Fibroblast of the aortic adventitia (primary cell): Measurements from ENCODE around the gene LRRTM3. TPM values are rescaled to one million over a fixed set of nuclear protein-coding genes. Genes with fewer than 3 reads are reported as not detected.

Source experiments
- DNase-seq: peaks from one replicate; pipeline ENCODE4 v3.0.0-alpha.2; 2010; ENCODE audit warnings: low read depth
- H3K4me3 ChIP-seq: 2 replicates; pipeline ENCODE4 v1.5.1; 2011; ENCODE audit warnings: low read depth, mild to moderate bottlenecking, control low read depth, low read length, moderate library complexity
- total RNA-seq: library from RNA; depleted of rRNA; stranded (reverse); fragments of >200 nt; gene quantifications from 2 replicates; pipeline ENCODE4 v1.2.3, GENCODE V29; 2012; ENCODE audit warnings: low replicate concordance
- TF ChIP-seq, protein P1 (sequence below): IDR thresholded peaks from 2 replicates; pipeline ENCODE4 v1.5.1; 2011; ENCODE audit warnings: mild to moderate bottlenecking, low read length, control low read depth, inconsistent platforms; ENCODE audit not compliant: insufficient read depth

LRRTM3 gene
- total RNA-seq, 1 donor = under 0.01 TPM

DNA sequence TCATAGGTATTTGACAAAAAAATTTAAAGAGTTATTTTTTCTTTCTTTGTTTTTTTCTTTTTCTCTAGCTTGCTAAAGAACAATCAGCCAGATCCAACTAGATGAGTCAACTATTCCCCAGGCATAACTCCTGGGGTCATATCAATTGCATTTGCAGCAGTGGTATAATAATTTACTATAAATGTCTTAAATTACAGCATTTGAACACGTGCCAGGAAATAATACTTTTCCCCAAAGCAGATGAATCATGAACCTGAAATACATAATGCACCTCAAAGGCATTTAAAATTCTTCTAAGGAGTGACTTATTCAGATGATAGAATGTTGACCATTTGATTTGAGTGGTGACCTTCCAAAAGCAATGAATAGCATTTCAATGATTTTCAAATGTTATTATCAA, 190.1 kb downstream of the LRRTM3 start:
- TF ChIP-seq, protein P1, sequence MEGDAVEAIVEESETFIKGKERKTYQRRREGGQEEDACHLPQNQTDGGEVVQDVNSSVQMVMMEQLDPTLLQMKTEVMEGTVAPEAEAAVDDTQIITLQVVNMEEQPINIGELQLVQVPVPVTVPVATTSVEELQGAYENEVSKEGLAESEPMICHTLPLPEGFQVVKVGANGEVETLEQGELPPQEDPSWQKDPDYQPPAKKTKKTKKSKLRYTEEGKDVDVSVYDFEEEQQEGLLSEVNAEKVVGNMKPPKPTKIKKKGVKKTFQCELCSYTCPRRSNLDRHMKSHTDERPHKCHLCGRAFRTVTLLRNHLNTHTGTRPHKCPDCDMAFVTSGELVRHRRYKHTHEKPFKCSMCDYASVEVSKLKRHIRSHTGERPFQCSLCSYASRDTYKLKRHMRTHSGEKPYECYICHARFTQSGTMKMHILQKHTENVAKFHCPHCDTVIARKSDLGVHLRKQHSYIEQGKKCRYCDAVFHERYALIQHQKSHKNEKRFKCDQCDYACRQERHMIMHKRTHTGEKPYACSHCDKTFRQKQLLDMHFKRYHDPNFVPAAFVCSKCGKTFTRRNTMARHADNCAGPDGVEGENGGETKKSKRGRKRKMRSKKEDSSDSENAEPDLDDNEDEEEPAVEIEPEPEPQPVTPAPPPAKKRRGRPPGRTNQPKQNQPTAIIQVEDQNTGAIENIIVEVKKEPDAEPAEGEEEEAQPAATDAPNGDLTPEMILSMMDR = no peak
- no peak for DNase-seq

GRCh38 chr10:67119651-67120050, 193.8 kb downstream of the LRRTM3 start:
- H3K4me3 ChIP-seq = no peak overlapping the region
- TF ChIP-seq, protein P1 = no peak
- DNase-seq = no peak

More for the DNA sequence above, 190.1 kb downstream of the LRRTM3 start:
- no peak overlapping the region for H3K4me3 ChIP-seq

DNA sequence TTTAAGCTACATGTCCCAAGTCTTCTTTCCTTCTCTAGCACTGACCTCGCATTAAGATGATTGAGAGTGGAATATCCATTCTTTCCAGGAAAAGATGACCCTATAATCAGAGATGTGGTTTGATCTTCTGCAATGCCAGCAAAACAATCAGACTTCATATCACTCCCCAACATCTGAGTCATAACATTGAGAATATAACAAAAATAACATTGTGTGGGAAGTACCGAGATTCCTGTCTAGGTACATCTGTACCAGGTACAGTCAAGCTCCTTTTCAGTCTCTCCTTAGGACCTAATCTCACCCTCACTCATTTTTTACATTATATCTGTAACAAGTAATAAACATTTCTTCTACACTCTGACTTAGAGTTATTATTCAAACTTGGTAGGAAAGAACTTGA, 201.6 kb downstream of the LRRTM3 start:
- H3K4me3 ChIP-seq = no peak overlapping the region
- no peak for DNase-seq
- TF ChIP-seq, protein P1 = no peak

GRCh38 chr10:67140641-67141040, 214.8 kb downstream of the LRRTM3 start:
- TF ChIP-seq, protein P1 = no peak
- DNase-seq = no peak
- no peak overlapping the region for H3K4me3 ChIP-seq

DNA sequence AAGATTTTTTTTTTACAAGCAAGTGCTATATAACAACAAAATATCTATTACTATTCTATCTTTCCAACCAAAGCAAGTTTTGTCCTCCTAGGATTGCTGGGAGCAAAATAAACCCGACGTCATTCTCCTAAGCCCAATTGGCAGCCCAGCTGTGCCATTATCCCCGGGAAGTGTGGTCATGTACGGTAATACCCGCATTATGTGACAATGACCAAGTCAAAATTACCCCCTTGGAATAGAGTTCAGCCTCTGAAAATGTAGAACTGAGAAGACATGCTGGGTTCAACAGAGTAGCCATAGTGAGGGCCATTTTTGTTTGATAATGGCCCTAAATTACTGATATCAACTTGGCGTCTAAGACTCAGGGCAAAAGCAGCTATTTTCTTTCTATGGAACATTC, 215.5 kb downstream of the LRRTM3 start:
- TF ChIP-seq, protein P1 = no peak
- no peak overlapping the region for H3K4me3 ChIP-seq
- no peak for DNase-seq

GRCh38 chr10:67144530-67144929, 218.7 kb downstream of the LRRTM3 start:
- no peak overlapping the region for H3K4me3 ChIP-seq
- no peak for DNase-seq
- TF ChIP-seq, protein P1 = no peak
